Measurements from ENCODE around the gene SEPTIN1.
"Not testable (repeated sequence)": the region's sequence is repeated elsewhere in the genome, so short reads cannot be mapped to it uniquely, and the experiment has no call there.

Gene SEPTIN1

GRCh38 chr16:30348929-30349328, 33.4 kb downstream of the SEPTIN1 start:
- no peak for DNase-seq (ENCODE audit: low spot score)
- no peak for TF ChIP-seq CTCF (IDR thresholded peaks at IDR 0.05; ENCODE audit: extremely low read depth, missing control alignments)

DNA sequence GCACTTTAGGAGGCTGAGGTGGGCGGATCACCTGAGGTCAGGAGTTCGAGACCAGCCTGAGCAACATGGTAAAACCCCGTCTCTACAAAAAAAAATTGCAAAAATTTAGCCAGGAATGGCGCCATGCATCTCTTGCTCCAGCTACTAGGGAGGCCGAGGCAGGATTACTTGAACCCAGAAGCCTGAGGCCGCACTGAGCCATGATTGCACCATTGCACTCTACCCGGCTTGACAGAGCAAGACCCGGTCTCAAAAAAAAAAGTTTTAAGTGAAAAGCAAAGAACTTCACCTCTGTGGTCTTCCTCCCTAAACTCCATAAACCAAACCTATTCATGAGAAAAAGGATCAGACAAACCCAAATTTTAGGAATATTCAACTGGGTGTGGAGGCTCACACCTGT, 34.2 kb downstream of the SEPTIN1 start:
- TF ChIP-seq CTCF (IDR thresholded peaks at IDR 0.05; ENCODE audit: extremely low read depth, missing control alignments), result no peak
- DNase-seq (ENCODE audit: low spot score), result no peak

- no peak for DNase-seq (ENCODE audit: low spot score)
- TF ChIP-seq CTCF (IDR thresholded peaks at IDR 0.05; ENCODE audit: extremely low read depth, missing control alignments), result no peak
Observed at GRCh38 chr16:30346286-30346685, 36.1 kb downstream of the SEPTIN1 start.

- DNase-seq (ENCODE audit: low spot score), result not testable (repeated sequence)
Observed at GRCh38 chr16:30343491-30343820, 38.9 kb downstream of the SEPTIN1 start.

DNA sequence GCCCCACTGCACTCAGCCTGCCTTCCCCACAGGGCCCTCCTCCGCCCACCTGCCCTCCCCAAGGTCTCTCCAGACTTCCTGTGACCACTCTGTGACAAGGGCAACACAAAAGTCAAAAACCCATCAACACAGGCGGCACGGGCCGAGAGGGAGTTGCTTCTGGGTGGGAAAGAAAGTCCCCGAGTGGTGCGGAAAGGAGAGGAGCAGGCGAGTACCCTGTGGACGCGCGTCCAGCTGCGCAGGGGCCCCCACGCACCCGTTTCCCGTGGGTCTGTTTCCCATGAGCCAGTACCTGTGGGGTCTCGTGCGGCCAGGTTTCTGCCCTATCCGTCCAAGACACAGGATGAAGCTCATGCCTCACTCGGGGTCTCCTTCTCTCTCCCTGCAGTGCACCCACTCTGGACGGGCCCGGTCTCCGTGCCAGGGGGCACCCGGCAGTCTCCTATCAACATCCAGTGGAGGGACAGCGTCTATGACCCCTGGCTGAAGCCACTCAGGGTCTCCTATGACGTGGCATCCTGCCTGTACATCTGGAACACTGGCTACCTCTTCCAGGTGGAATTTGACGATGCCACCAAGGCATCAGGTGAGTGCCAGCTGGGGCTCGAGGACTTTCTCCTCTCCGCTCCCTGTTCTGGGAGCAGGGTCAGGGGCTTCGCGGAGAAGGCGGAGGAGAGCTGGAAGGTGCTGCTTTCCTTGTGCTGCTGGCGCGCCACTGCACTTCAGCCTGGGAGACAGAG, 39.4 kb downstream of the SEPTIN1 start:
- no peak for TF ChIP-seq CTCF (IDR thresholded peaks at IDR 0.05; ENCODE audit: extremely low read depth, missing control alignments)
- no peak for DNase-seq (ENCODE audit: low spot score)

DNA sequence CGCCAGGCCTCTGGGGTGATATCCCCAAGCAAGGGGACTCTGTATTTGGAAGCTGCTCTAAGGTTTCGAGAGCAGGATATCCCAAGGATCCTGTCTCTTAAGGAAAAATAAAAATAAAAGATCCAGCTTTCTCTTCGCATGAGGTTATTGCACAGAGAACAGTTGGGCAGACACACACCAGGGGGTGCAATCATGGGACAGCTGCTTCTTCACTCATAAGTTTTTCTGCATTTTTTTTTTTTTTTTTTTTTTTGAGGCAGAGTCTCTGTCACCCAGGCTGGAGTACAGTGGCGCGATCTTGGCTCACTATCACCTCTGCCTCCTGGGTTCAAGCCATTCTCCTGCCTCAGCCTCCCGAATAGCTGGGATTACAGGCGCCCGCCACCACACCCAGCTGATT, 40.4 kb downstream of the SEPTIN1 start:
- not testable (repeated sequence) for DNase-seq (ENCODE audit: low spot score)

DNA sequence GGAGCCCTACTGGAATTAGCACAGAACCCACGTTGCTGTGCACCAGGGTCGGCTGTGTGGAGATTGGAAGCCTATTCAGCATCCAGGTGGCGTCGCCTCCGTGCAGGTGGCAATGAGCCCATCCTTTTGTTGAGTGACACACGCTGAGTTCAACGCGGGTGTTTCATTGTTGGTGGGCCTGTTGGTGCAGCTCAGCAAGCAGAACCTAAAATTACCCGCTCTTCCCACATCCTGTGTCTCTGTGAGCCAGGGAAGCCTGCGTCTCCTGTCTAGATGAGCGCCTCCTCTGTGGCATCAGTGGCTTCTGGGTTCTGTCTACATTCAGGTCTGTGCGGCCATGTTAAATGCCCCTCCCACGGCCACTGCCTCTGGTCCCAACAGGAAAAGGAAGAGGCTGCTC, 41.7 kb downstream of the SEPTIN1 start:
- TF ChIP-seq CTCF (IDR thresholded peaks at IDR 0.05; ENCODE audit: extremely low read depth, missing control alignments), result no peak
- DNase-seq (ENCODE audit: low spot score), result no peak

DNA sequence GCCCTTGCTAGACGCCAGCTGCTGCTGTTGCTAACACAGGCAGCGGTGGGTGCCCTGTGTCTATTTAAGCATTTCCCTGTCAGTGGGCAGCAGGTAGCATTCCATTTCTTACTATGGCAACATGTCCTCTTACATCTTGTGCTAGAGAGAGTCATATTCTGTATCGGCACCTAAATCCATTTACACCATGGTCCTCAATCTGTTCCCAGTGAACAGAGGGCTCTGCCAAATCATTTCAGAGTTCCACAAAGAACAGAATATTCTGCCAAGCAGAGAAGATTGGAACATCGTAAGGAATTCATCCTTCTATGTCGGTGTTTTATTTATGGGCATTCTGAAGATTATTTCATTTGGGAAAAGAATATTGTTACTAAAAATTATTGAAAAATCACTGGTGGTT, 43.6 kb downstream of the SEPTIN1 start:
- not testable (repeated sequence) for DNase-seq (ENCODE audit: low spot score)

- DNase-seq (ENCODE audit: low spot score), result not testable (repeated sequence)
Observed at GRCh38 chr16:30337964-30338357, 44.4 kb downstream of the SEPTIN1 start.
